Measurements from ENCODE around the gene IL17A. TPM values are rescaled to one million over a fixed set of nuclear protein-coding genes. Genes with fewer than 3 reads are reported as not detected.

IL17A gene
- total RNA-seq, 2 donors from 2014 or later = not detected

DNA sequence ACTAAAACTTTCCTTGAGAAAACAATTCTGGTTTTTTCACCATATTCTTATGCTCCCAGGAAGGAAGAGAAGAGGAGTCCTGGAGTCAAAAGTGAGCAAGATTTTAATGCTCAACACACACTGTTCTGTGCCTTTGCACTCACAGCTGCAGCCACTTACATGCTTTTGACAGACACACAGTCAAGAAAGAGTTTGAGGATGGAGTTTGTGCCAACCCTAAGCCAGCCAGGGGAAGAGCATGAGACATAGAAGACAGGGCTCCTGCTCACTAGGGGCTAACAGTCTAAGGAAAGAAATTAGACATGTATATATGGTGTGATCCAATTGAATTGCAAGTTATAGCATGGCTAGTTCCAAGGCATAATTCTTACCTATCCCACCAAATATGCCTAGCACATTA lies 37.1 kb upstream of the IL17A start:
- DNase-seq = no peak
- TF ChIP-seq, protein P1, sequence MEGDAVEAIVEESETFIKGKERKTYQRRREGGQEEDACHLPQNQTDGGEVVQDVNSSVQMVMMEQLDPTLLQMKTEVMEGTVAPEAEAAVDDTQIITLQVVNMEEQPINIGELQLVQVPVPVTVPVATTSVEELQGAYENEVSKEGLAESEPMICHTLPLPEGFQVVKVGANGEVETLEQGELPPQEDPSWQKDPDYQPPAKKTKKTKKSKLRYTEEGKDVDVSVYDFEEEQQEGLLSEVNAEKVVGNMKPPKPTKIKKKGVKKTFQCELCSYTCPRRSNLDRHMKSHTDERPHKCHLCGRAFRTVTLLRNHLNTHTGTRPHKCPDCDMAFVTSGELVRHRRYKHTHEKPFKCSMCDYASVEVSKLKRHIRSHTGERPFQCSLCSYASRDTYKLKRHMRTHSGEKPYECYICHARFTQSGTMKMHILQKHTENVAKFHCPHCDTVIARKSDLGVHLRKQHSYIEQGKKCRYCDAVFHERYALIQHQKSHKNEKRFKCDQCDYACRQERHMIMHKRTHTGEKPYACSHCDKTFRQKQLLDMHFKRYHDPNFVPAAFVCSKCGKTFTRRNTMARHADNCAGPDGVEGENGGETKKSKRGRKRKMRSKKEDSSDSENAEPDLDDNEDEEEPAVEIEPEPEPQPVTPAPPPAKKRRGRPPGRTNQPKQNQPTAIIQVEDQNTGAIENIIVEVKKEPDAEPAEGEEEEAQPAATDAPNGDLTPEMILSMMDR (IDR thresholded peaks at IDR 0.05) = no peak
- no peak for ATAC-seq
- H3K4me1 ChIP-seq = no peaks in the 10 kb centered on the region
- no peaks in the 10 kb centered on the region for H3K27me3 ChIP-seq
- H3K9me3 ChIP-seq = no peaks in the 10 kb centered on the region
- H3K27ac ChIP-seq = no peak overlapping the region
- no peak overlapping the region for H3K4me3 ChIP-seq
- H3K36me3 ChIP-seq (replicated peaks in 1 of 2; ENCODE audit: insufficient read depth in 1 of 2, low read depth in 2 of 2) = no peaks in the 10 kb centered on the region
- intact Hi-C loops (cut with DNase I) = no loop called here

DNA sequence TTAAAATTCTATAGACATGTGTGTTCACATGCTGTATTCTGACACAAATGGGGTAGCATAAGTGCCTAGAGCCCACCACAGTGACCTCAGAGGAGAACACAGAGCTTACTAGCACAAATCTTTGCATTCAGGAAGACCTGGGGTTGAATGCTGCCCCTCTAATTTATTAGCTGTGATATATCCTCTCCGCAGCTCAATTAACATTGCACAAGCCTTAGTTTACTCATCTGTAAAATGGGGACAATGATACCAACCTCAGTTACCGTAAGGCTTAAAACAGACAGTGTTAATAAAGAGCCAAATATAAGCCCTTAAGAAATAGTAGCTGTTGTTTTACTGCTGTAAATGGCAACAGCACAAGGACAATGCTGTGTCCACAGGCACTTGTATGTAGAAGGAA lies 36.2 kb upstream of the IL17A start:
- no peak for TF ChIP-seq POLR2A (IDR thresholded peaks at IDR 0.05)
- TF ChIP-seq, protein P1 (IDR thresholded peaks at IDR 0.05) = no peak
- H3K27ac ChIP-seq = no peak overlapping the region
- no peaks in the 10 kb centered on the region for H3K27me3 ChIP-seq
- H3K4me1 ChIP-seq = no peaks in the 10 kb centered on the region
- no peaks in the 10 kb centered on the region for H3K9me3 ChIP-seq
- 80 to 95% methylated on average over 2 of the region's 2 CpGs for WGBS, 2 donors
- DNase-seq = no peak
- no peaks in the 10 kb centered on the region for H3K36me3 ChIP-seq (replicated peaks in 1 of 2; ENCODE audit: insufficient read depth in 1 of 2, low read depth in 2 of 2)
- no peak for ATAC-seq
- intact Hi-C loops (cut with DNase I) = no loop called here
- no peak overlapping the region for H3K4me3 ChIP-seq

DNA sequence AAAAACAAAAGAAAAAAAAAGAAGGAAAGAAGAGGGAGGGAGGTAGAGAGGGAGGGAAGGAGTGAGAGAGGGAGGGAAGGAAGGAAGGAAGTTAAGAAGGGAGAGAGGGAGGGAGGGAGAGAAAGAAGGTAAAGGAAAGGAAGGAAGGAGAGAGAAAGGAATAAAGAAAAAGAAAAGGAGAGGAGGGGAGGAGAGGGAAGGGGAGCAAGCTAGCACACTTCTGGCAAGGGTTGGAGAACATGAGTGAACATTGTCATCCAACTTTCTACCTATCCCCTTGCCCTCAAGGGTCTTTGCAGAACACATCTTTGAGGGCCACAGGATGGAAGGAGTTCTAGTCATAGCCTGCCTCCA lies 34.1 kb upstream of the IL17A start:
- Histone ChIP-seq H3K4me3 (no peak overlapping the region), H3K27me3 (no peaks in the 10 kb centered on the region), H3K36me3 (replicated peaks in 1 of 2; ENCODE audit: insufficient read depth in 1 of 2, low read depth in 2 of 2) (no peaks in the 10 kb centered on the region), H3K27ac (no peak overlapping the region), H3K4me1 (no peaks in the 10 kb centered on the region), H3K9me3 (no peaks in the 10 kb centered on the region)
- TF ChIP-seq, protein P1 (IDR thresholded peaks at IDR 0.05) = no peak
- TF ChIP-seq POLR2A (IDR thresholded peaks at IDR 0.05) = no peak
- DNase-seq (no peak), ATAC-seq (no peak)
- intact Hi-C loops (cut with DNase I) = no loop called here

DNA sequence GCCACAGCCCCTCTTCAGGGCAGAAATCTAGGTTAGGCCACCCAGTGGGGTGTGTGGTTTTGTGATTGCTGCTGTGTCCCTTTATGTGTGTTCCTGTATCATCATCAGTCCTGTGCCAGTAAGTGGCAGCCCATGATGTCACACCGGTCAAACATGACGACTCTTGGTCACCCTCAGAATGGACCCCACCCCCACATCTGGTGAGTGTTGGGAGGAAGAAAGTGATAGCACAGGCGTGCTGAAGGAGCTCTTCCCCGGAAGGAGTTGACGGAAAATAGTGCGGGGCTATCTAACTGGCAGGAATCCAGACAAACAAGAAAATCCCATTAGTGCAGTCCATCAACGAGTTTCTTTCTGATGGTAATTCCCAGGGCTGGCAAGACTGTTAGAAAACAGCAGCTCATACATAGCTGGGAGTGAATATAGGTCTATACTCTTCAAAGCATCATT lies 33.4 kb upstream of the IL17A start:
- H3K4me1 ChIP-seq = no peaks in the 10 kb centered on the region
- H3K36me3 ChIP-seq (replicated peaks in 1 of 2; ENCODE audit: insufficient read depth in 1 of 2, low read depth in 2 of 2) = no peaks in the 10 kb centered on the region
- WGBS, 2 donors = 34 to 49% methylated on average over 7 of the region's 7 CpGs
- H3K4me3 ChIP-seq = no peak overlapping the region
- no peak for DNase-seq
- TF ChIP-seq POLR2A (IDR thresholded peaks at IDR 0.05) = no peak
- TF ChIP-seq, protein P1 (IDR thresholded peaks at IDR 0.05) = no peak
- ATAC-seq = no peak
- intact Hi-C loops (cut with DNase I) = no loop called here
- no peak overlapping the region for H3K27ac ChIP-seq
- no peaks in the 10 kb centered on the region for H3K9me3 ChIP-seq
- no peaks in the 10 kb centered on the region for H3K27me3 ChIP-seq

DNA sequence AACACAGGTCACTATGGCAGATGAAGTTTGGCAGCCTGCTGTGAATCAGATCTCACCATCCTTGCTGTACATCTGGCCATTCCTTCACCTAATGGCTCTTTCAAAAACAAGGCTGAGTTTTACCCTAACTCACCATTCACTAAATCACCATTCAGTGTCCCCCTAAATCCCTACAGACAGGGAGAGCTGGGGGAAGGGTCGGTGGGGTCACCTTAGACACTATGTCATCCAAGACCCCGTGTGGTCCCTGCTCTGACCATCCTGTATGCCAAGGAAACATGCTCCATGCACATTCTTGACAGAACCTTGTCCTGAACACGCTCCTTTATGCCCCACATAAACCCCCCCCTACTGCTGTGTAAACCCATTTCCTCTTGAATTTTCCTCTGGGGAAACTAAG lies 31.8 kb upstream of the IL17A start:
- Histone ChIP-seq H3K27me3 (no peaks in the 10 kb centered on the region), H3K9me3 (no peaks in the 10 kb centered on the region), H3K36me3 (replicated peaks in 1 of 2; ENCODE audit: insufficient read depth in 1 of 2, low read depth in 2 of 2) (no peaks in the 10 kb centered on the region), H3K4me3 (no peak overlapping the region), H3K4me1 (no peaks in the 10 kb centered on the region), H3K27ac (no peak overlapping the region)
- TF ChIP-seq, protein P1 (IDR thresholded peaks at IDR 0.05) = no peak
- TF ChIP-seq POLR2A (IDR thresholded peaks at IDR 0.05) = no peak
- ATAC-seq (no peak), DNase-seq (no peak)
- WGBS, 2 donors = 54 to 70% methylated on average over 3 of the region's 3 CpGs
- intact Hi-C loops (cut with DNase I) = no loop called here
